Breast epithelium (tissue), 3 donors: ENCODE data around the gene CNTNAP2.
"Not testable (repeated sequence)": the region's sequence is repeated elsewhere in the genome, so short reads cannot be mapped to it uniquely, and the experiment has no call there.

ENCODE experiments used
- POLR2A ChIP-seq: fragments of 450-650 bp; IDR thresholded peaks from one replicate; pipeline ENCODE4 v1.6.1; 2016; ENCODE audit warnings: antibody characterized with exemption, mild to moderate bottlenecking, moderate library complexity
- POLR2AphosphoS5 ChIP-seq, 3 donors: sonication (generic); formaldehyde crosslinking; IDR thresholded peaks; one replicate each; pipeline ENCODE4 v1.6.1; 2017; ENCODE audit warnings: antibody characterized with exemption in 3 of 3
- TF ChIP-seq, protein P1 (sequence below), 3 donors: fragments of 450-650 bp; IDR thresholded peaks; one replicate each; pipeline ENCODE4 v1.5.1; 2016 to 2017; ENCODE audit warnings: antibody characterized with exemption in 3 of 3, mild to moderate bottlenecking in 3 of 3, moderate library complexity in 3 of 3

DNA sequence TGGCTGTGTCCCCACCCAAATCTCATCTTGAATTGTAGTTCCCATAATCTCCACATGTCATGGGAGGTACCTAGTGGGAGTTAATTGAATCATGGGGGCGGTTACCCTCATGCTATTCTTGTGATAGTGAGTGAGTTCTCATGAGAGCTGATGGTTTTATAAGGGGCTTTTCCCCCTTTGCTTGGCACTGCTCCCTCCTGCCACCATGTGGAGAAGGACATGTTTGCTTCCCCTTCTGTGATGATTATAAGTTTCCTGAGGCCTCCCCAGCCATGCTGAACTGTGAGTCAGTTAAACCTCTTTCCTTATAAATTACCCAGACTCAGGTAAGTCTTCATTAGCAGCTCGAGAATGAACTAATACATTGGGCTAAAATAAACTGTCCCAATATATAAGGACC lies 1482.1 kb downstream of the CNTNAP2 start:
- TF ChIP-seq, protein P1, sequence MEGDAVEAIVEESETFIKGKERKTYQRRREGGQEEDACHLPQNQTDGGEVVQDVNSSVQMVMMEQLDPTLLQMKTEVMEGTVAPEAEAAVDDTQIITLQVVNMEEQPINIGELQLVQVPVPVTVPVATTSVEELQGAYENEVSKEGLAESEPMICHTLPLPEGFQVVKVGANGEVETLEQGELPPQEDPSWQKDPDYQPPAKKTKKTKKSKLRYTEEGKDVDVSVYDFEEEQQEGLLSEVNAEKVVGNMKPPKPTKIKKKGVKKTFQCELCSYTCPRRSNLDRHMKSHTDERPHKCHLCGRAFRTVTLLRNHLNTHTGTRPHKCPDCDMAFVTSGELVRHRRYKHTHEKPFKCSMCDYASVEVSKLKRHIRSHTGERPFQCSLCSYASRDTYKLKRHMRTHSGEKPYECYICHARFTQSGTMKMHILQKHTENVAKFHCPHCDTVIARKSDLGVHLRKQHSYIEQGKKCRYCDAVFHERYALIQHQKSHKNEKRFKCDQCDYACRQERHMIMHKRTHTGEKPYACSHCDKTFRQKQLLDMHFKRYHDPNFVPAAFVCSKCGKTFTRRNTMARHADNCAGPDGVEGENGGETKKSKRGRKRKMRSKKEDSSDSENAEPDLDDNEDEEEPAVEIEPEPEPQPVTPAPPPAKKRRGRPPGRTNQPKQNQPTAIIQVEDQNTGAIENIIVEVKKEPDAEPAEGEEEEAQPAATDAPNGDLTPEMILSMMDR (IDR thresholded peaks at IDR 0.05): not testable (repeated sequence)
- TF ChIP-seq POLR2A; POLR2AphosphoS5 (IDR thresholded peaks at IDR 0.05): not testable (repeated sequence)
